ENCODE measurements around the gene ZNF423. TPM values are rescaled to one million over a fixed set of nuclear protein-coding genes. Genes with fewer than 3 reads are reported as not detected.

ZNF423 gene
- total and polyA plus RNA-seq, 2 of the 13 experiments (the other 11 are each of a cell fraction or from before 2014, with no cell fraction given) = 0.07 to 0.31 TPM

DNA sequence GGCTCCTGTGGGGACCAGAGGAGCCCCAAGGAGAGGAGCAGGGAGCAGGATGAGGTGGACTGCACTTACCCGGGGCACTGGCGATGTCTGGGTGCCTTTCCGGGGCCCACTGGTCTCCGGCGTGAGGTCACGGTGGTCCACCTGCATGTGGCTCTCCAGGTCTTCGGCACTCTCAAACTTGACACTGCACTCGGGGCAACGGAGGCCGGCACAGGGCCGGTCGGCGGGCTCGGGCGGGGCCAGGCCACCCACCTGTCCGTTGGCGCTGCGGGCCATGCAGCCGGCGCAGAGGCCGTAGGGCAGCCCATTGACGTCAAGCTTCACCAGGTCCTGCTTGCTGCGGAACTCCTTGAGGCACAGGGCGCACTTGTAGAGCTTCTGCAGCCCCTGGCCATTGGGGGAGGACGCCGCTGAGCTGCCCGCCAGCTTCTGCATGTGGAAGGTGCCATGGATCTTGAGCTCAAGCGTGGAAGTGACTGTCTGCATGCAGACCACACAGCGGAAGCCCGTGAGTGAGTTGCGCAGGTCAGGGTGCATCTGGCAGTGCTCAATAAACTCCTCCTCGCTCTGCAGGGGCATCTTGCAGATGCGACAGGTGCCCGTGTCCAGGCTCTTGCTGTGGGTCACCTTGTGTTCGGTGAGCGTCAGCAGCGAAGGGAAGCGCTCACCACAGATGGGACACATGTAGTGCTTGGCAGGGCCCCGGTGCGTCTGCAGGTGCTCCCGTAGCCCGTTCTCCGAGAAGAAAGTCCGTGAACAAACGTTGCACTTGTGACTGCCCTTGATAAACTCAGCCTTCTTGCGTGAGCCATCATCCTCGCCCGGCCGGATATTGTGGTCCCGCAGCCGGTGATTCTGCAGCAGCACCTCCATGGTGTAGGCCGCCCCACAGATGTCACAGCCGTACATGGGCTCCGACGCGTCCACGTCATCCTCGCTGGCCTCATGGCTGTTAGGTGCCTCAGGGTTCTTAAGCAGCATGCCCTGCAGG lies 220.0 kb downstream of the ZNF423 start:
- in situ Hi-C loops (cut with HindIII; ENCODE audit: extremely low pct_ligation_motif_present, low pct_unique_long_range_greater_than_20kb) = no loop called here
- H3K27ac ChIP-seq (ENCODE audit: extremely low read length, insufficient read depth, low read length) = no peak overlapping the region
- peaks cover 3 to 15% of the 10 kb centered on the region in 2 experiments; a peak in 3 of 5 replicates for H3K27me3 ChIP-seq (ENCODE audit: control insufficient read depth in 1 of 2, insufficient read depth in 2 of 2, low read length in 2 of 2)
- no peaks in the 10 kb centered on the region for H3K9me3 ChIP-seq (ENCODE audit: low read length)
- no peaks in the 10 kb centered on the region for H3K36me3 ChIP-seq (replicated peaks in 1 of 2; ENCODE audit: control insufficient read depth in 1 of 2, insufficient read depth in 2 of 2, low read length in 2 of 2)
- no peak overlapping the region for H2AFZ ChIP-seq (ENCODE audit: low read length)
- H3K4me3 ChIP-seq (replicated peaks in 1 of 3; ENCODE audit: insufficient read depth in 1 of 3, low read depth in 2 of 3, low read length in 3 of 3) = no peak overlapping the region
- intact Hi-C loops (cut with micrococcal nuclease; ENCODE audit: unreplicated experiment) = no loop called here
- H3K4me2 ChIP-seq (ENCODE audit: low read depth, low read length) = no peak overlapping the region
- ATAC-seq = no peak
- 66% methylated on average over 14 of the region's 58 CpGs for WGBS (ENCODE audit: low lambda C conversion rate)
- H3K9ac ChIP-seq (ENCODE audit: insufficient read depth, low read depth, low read length) = no peak overlapping the region
- CTCF ChIA-PET (ENCODE audit: low intra/inter-chr PET ratio, low total read pairs) = no interaction called here
- TF ChIP-seq ZNF44 (CRISPR knock-in tag; IDR thresholded peaks at IDR 0.05) = no peak
- TF ChIP-seq ZMYM2 (CRISPR knock-in tag; IDR thresholded peaks at IDR 0.05) = no peak
- TF ChIP-seq, protein P1, sequence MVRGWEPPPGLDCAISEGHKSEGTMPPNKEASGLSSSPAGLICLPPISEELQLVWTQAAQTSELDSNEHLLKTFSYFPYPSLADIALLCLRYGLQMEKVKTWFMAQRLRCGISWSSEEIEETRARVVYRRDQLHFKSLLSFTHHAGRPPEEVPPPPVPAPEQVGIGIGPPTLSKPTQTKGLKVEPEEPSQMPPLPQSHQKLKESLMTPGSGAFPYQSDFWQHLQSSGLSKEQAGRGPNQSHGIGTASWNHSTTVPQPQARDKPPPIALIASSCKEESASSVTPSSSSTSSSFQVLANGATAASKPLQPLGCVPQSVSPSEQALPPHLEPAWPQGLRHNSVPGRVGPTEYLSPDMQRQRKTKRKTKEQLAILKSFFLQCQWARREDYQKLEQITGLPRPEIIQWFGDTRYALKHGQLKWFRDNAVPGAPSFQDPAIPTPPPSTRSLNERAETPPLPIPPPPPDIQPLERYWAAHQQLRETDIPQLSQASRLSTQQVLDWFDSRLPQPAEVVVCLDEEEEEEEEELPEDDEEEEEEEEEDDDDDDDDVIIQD (CRISPR knock-in tag; IDR thresholded peaks at IDR 0.05; ENCODE audit: low read depth) = no peak
- no peak for TF ChIP-seq ZNF850 (CRISPR knock-in tag; conservative IDR thresholded peaks at IDR 0.05)
- no peak for TF ChIP-seq ZFP36 (IDR thresholded peaks at IDR 0.05; ENCODE audit: borderline replicate concordance, low read depth, low read length, partially characterized antibody)
- TF ChIP-seq ZNF20 (CRISPR knock-in tag; IDR thresholded peaks at IDR 0.05) = no peak
- no peak for TF ChIP-seq FOXA1 (IDR thresholded peaks at IDR 0.05)
- no peak for TF ChIP-seq FOXA1 (CRISPR knock-in tag; IDR thresholded peaks at IDR 0.05)
- TF ChIP-seq, protein P2, sequence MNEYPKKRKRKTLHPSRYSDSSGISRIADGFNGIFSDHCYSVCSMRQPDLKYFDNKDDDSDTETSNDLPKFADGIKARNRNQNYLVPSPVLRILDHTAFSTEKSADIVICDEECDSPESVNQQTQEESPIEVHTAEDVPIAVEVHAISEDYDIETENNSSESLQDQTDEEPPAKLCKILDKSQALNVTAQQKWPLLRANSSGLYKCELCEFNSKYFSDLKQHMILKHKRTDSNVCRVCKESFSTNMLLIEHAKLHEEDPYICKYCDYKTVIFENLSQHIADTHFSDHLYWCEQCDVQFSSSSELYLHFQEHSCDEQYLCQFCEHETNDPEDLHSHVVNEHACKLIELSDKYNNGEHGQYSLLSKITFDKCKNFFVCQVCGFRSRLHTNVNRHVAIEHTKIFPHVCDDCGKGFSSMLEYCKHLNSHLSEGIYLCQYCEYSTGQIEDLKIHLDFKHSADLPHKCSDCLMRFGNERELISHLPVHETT (CRISPR knock-in tag; conservative IDR thresholded peaks at IDR 0.05) = no peak
- TF ChIP-seq, protein P3, sequence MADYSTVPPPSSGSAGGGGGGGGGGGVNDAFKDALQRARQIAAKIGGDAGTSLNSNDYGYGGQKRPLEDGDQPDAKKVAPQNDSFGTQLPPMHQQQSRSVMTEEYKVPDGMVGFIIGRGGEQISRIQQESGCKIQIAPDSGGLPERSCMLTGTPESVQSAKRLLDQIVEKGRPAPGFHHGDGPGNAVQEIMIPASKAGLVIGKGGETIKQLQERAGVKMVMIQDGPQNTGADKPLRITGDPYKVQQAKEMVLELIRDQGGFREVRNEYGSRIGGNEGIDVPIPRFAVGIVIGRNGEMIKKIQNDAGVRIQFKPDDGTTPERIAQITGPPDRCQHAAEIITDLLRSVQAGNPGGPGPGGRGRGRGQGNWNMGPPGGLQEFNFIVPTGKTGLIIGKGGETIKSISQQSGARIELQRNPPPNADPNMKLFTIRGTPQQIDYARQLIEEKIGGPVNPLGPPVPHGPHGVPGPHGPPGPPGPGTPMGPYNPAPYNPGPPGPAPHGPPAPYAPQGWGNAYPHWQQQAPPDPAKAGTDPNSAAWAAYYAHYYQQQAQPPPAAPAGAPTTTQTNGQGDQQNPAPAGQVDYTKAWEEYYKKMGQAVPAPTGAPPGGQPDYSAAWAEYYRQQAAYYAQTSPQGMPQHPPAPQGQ (CRISPR knock-in tag; IDR thresholded peaks at IDR 0.05; ENCODE audit: borderline replicate concordance) = no peak
- BruUV-seq (replicated peaks) = no TSS peak
- FAIRE-seq = no peak
- POLR2A ChIA-PET = no interaction called here
- no peaks in the 10 kb centered on the region for H4K20me1 ChIP-seq (ENCODE audit: insufficient read depth, low read length)
- DNase-seq (ENCODE audit: low spot score) = no peak
- no peaks in the 10 kb centered on the region for H3K79me2 ChIP-seq (ENCODE audit: insufficient read depth, low read length)
- peaks cover 13% of the 10 kb centered on the region for H3K4me1 ChIP-seq (ENCODE audit: insufficient read depth, low read length)

Measured in HepG2 (cell line).